Measurements from ENCODE around the gene CHGA.

- TF ChIP-seq CTCF (conservative IDR thresholded peaks at IDR 0.05) (no peak), ZFX (IDR thresholded peaks at IDR 0.05) (no peak)
Measured at GRCh38 chr14:92922155-92922735, 705 bp upstream of the CHGA start.
